ENCODE measurements around the gene TMEM259. TPM values are rescaled to one million over a fixed set of nuclear protein-coding genes. Genes with fewer than 3 reads are reported as not detected.

Gene TMEM259
- total and polyA plus RNA-seq, 2 of the 13 experiments (the other 11 are each of a cell fraction or from before 2014, with no cell fraction given) = 64.7 to 164 TPM

- TF ChIP-seq ZNF318 (CRISPR knock-in tag; IDR thresholded peaks at IDR 0.05) = no peak
- TF ChIP-seq ZNF614 (CRISPR knock-in tag; IDR thresholded peaks at IDR 0.05; ENCODE audit: borderline replicate concordance) = no peak; the same call in 1 of the 2 replicates
- no peak for TF ChIP-seq ZNF780A (CRISPR knock-in tag; IDR thresholded peaks at IDR 0.05)
- TF ChIP-seq ZFP36L1 (CRISPR knock-in tag; IDR thresholded peaks at IDR 0.05) = no peak
- no peak for TF ChIP-seq ZNF143 (CRISPR knock-in tag; IDR thresholded peaks at IDR 0.05)
- 0 out of 2 replicates have a peak, but pooled peaks have one; percentile 37 for TF ChIP-seq SPEN (CRISPR knock-in tag; IDR thresholded peaks at IDR 0.05; ENCODE audit: low read depth)
- TF ChIP-seq, protein P1, sequence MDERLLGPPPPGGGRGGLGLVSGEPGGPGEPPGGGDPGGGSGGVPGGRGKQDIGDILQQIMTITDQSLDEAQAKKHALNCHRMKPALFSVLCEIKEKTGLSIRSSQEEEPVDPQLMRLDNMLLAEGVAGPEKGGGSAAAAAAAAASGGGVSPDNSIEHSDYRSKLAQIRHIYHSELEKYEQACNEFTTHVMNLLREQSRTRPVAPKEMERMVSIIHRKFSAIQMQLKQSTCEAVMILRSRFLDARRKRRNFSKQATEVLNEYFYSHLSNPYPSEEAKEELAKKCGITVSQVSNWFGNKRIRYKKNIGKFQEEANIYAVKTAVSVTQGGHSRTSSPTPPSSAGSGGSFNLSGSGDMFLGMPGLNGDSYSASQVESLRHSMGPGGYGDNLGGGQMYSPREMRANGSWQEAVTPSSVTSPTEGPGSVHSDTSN (CRISPR knock-in tag; IDR thresholded peaks at IDR 0.05) = peak; percentile 98
- no peak for TF ChIP-seq ZMYM2 (CRISPR knock-in tag; IDR thresholded peaks at IDR 0.05)
- TF ChIP-seq, protein P2, sequence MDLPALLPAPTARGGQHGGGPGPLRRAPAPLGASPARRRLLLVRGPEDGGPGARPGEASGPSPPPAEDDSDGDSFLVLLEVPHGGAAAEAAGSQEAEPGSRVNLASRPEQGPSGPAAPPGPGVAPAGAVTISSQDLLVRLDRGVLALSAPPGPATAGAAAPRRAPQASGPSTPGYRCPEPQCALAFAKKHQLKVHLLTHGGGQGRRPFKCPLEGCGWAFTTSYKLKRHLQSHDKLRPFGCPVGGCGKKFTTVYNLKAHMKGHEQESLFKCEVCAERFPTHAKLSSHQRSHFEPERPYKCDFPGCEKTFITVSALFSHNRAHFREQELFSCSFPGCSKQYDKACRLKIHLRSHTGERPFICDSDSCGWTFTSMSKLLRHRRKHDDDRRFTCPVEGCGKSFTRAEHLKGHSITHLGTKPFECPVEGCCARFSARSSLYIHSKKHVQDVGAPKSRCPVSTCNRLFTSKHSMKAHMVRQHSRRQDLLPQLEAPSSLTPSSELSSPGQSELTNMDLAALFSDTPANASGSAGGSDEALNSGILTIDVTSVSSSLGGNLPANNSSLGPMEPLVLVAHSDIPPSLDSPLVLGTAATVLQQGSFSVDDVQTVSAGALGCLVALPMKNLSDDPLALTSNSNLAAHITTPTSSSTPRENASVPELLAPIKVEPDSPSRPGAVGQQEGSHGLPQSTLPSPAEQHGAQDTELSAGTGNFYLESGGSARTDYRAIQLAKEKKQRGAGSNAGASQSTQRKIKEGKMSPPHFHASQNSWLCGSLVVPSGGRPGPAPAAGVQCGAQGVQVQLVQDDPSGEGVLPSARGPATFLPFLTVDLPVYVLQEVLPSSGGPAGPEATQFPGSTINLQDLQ (CRISPR knock-in tag; IDR thresholded peaks at IDR 0.05) = no peak
- peak; percentile 31; the same call in 1 of the 2 replicates for TF ChIP-seq RCOR2 (CRISPR knock-in tag; IDR thresholded peaks at IDR 0.05)
- no peak for TF ChIP-seq ZNF782 (CRISPR knock-in tag; IDR thresholded peaks at IDR 0.05; ENCODE audit: borderline replicate concordance)
- TF ChIP-seq ZNF770 (CRISPR knock-in tag; IDR thresholded peaks at IDR 0.05) = no peak
- TF ChIP-seq E2F1 (CRISPR knock-in tag; IDR thresholded peaks at IDR 0.05) = no peak
Observed at GRCh38 chr19:1040476-1041271, 19.8 kb upstream of the TMEM259 start (continued).

All from HepG2 (cell line).